Body of pancreas (tissue), 4 donors: Measurements from ENCODE around the gene EMX1. TPM values are rescaled to one million over a fixed set of nuclear protein-coding genes. Genes with fewer than 3 reads are reported as not detected.

Source experiments
- ATAC-seq: fragments of 150-250 bp; one replicate; pipeline ENCODE4 v1.9.1; 2016
- DNase-seq, 4 donors: peaks; one replicate each; pipeline ENCODE4 v3.0.0-alpha.2; 2019
- H3K27ac ChIP-seq, 4 donors: fragments of 200-600 bp; sonication (generic); 1 replicate in 3 of 4; 2 replicates in 1 of 4; pipeline versions ENCODE4 v1.5.1 to v1.6.1; 2016 to 2019; ENCODE audit warnings: mild to moderate bottlenecking in 1 of 4, mixed read lengths in 1 of 4, moderate library complexity in 1 of 4
- H3K27me3 ChIP-seq, 2 donors: fragments of 200-600 bp; sonication (generic); one replicate each; pipeline ENCODE4 v1.6.0; 2016; ENCODE audit warnings: mild to moderate bottlenecking in 1 of 2
- H3K36me3 ChIP-seq, 2 donors: fragments of 200-600 bp; sonication (generic); replicated peaks in 1 of 2; 2 replicates each; pipeline ENCODE4 v1.5.1; 2016; ENCODE audit warnings: low read depth in 2 of 2; ENCODE audit not compliant: insufficient read depth in 1 of 2
- H3K4me1 ChIP-seq: fragments of 200-600 bp; sonication (generic); one replicate; pipeline ENCODE4 v1.6.0; 2016
- H3K4me3 ChIP-seq, 2 donors: fragments of 200-600 bp; sonication (generic); 1 replicate in 1 of 2; 2 replicates in 1 of 2; pipeline ENCODE4 v1.5.1; 2016 to 2019
- H3K9me3 ChIP-seq, 3 donors: fragments of 200-600 bp; sonication (generic); 1 replicate in 2 of 3; 2 replicates in 1 of 3; pipeline ENCODE4 v1.5.1; 2016
- POLR2A ChIP-seq, 3 donors: fragments of 450-650 bp; IDR thresholded peaks; one replicate each; pipeline ENCODE4 v1.6.1; 2016; ENCODE audit warnings: antibody characterized with exemption in 3 of 3, mild to moderate bottlenecking in 2 of 3
- WGBS, 2 donors: methylation state at CpG; one replicate each; pipeline ENCODE4 v1.1.5; 2017; 5-methylcytosine and 5-hydroxymethylcytosine counted together
- intact Hi-C: fragments of 100-400 bp; cut with DNase I; formaldehyde crosslinking; loops from one replicate; pipeline ENCODE4 v1.15.1; 2023
- total RNA-seq, 2 donors: library from RNA; depleted of rRNA; stranded (reverse); fragments of >200 nt; gene quantifications; one replicate each; pipeline ENCODE4 v1.1.0, GENCODE V29; 2016
- TF ChIP-seq, protein P1 (sequence below), 7 experiments: fragments of 450-650 bp in 4 of 7; fragments of 200-600 bp in 3 of 7; sonication (generic) in 3 of 7; IDR thresholded peaks; one replicate each; pipeline ENCODE4 v1.5.1; 2016 to 2019; ENCODE audit warnings: antibody characterized with exemption in 7 of 7

Gene EMX1
- total RNA-seq, 2 donors from 2014 or later: 0.26 to 0.33 TPM

DNA sequence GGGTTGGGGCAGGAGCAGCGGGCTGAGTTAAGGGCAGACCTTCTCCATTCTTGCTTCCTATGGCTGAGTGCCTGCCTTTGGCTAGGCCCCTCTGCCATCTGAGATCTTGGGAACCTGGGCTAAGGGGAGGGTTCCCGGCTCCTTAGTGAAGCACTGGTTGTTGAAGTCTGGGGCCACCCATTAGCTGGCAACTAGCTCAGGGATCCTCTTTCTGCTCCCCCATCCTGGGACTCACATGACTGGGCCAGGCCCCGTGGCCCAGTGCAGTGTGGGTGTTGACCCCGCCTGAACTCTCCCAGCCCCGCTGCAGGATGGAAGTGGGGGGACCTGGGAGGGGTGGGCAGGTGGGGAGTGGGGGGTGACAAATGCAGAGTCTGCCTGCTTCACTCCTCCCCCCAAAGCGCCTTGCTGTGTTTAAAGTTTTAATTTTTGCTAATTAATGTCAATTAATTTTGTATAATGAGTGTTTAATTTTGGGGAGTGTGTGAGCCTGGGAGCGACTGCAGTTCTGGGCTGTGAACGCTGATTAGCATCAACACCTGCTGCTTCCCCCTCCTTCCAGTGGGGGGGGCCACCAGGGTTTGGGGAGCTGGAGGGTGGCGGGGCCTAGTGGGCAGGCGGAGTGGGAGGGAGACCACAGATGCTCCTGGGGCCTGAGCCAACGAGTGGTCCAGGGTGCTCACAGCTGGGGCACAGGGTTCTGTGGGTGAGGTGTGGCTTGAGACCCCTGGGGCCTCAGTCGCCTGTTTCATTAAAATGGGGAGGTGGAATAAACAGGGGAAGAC lies 55.2 kb downstream of the EMX1 start:
- no peak overlapping the region for H3K4me3 ChIP-seq
- ATAC-seq: no peak
- no peaks in the 10 kb centered on the region for H3K36me3 ChIP-seq
- no peak for DNase-seq
- H3K9me3 ChIP-seq: no peaks in the 10 kb centered on the region
- WGBS, 2 donors: 89 to 90% methylated on average over 12 of the region's 12 CpGs
- TF ChIP-seq, protein P1, sequence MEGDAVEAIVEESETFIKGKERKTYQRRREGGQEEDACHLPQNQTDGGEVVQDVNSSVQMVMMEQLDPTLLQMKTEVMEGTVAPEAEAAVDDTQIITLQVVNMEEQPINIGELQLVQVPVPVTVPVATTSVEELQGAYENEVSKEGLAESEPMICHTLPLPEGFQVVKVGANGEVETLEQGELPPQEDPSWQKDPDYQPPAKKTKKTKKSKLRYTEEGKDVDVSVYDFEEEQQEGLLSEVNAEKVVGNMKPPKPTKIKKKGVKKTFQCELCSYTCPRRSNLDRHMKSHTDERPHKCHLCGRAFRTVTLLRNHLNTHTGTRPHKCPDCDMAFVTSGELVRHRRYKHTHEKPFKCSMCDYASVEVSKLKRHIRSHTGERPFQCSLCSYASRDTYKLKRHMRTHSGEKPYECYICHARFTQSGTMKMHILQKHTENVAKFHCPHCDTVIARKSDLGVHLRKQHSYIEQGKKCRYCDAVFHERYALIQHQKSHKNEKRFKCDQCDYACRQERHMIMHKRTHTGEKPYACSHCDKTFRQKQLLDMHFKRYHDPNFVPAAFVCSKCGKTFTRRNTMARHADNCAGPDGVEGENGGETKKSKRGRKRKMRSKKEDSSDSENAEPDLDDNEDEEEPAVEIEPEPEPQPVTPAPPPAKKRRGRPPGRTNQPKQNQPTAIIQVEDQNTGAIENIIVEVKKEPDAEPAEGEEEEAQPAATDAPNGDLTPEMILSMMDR (IDR thresholded peaks at IDR 0.05): no peak
- no peak for TF ChIP-seq POLR2A (IDR thresholded peaks at IDR 0.05)
- intact Hi-C loops: loop anchor here (5.0 kb wide), 1 partner anchor 80 kb away; no protein-coding TSS in a partner anchor
- H3K27me3 ChIP-seq: no peaks in the 10 kb centered on the region
- H3K4me1 ChIP-seq: peaks cover 4% of the 10 kb centered on the region
- H3K27ac ChIP-seq: no peak overlapping the region

GRCh38 chr2:72973137-72973535 lies 55.8 kb downstream of the EMX1 start:
- Histone ChIP-seq H3K9me3 (no peaks in the 10 kb centered on the region), H3K4me1 (peaks cover 4% of the 10 kb centered on the region), H3K27ac (no peak overlapping the region), H3K4me3 (no peak overlapping the region), H3K36me3 (no peaks in the 10 kb centered on the region), H3K27me3 (no peaks in the 10 kb centered on the region)
- no peak for ATAC-seq
- intact Hi-C loops: loop anchor here (5.0 kb wide), 1 partner anchor 81 kb away; no protein-coding TSS in a partner anchor
- TF ChIP-seq, protein P1 (IDR thresholded peaks at IDR 0.05): no peak
- TF ChIP-seq POLR2A (IDR thresholded peaks at IDR 0.05): no peak
- 76 to 81% methylated on average over 5 to 8 of the region's 8 CpGs for WGBS, 2 donors
- DNase-seq: no peak

GRCh38 chr2:72973566-72974435 lies 56.5 kb downstream of the EMX1 start:
- intact Hi-C loops: loop anchor here (5.0 kb wide), 1 partner anchor 82 kb away; no protein-coding TSS in a partner anchor

DNA sequence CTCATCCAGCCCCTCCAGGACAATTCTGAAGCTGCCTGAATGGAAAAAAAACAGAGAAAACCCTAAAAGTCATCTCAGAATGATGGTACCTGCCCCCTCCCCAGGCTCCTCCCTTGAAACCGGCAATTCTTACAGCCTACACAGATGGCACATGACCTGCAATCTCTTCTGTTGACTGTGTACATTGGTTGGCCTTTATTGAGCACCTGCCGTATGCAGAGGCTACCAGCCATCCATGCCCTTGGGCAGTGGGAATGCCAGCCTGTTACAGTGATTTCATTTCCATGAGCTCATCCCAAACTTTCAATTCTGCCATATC lies 57.1 kb downstream of the EMX1 start:
- ATAC-seq (no peak), DNase-seq (no peak)
- WGBS, 2 donors: 39 to 70% methylated on average over 2 of the region's 2 CpGs
- Histone ChIP-seq H3K4me3 (no peak overlapping the region), H3K36me3 (no peaks in the 10 kb centered on the region), H3K27me3 (no peaks in the 10 kb centered on the region), H3K4me1 (peaks cover 4% of the 10 kb centered on the region), H3K9me3 (no peaks in the 10 kb centered on the region), H3K27ac (no peak overlapping the region)
- intact Hi-C loops: loop anchor here (5.0 kb wide), 1 partner anchor 82 kb away; no protein-coding TSS in a partner anchor
- no peak for TF ChIP-seq POLR2A (IDR thresholded peaks at IDR 0.05)
- TF ChIP-seq, protein P1 (IDR thresholded peaks at IDR 0.05): no peak

More at GRCh38 chr2:72973566-72974435, 56.5 kb downstream of the EMX1 start:
- 29 to 43% methylated on average over 7 to 12 of the region's 12 CpGs for WGBS, 2 donors
- no peak for TF ChIP-seq POLR2A (IDR thresholded peaks at IDR 0.05)
- TF ChIP-seq, protein P1 (IDR thresholded peaks at IDR 0.05): peak; percentile 72 to 81 (median 76)
- H3K27ac ChIP-seq: no peak overlapping the region
- DNase-seq: peak; percentile 59 to 71 (median 66)
- peak; percentile 81 for ATAC-seq
- H3K4me3 ChIP-seq: no peak overlapping the region
- H3K4me1 ChIP-seq: peaks cover 4% of the 10 kb centered on the region
- no peaks in the 10 kb centered on the region for H3K9me3 ChIP-seq
- H3K36me3 ChIP-seq: no peaks in the 10 kb centered on the region
- no peaks in the 10 kb centered on the region for H3K27me3 ChIP-seq
